ENCODE measurements around the gene CIB1.
"Not testable (repeated sequence)": the region's sequence is repeated elsewhere in the genome, so short reads cannot be mapped to it uniquely, and the experiment has no call there.

GRCh38 chr15:90260731-90261130 is 27.0 kb upstream of the CIB1 start:
- TF ChIP-seq MLLT1 (IDR thresholded peaks at IDR 0.05); E2F4 (IDR thresholded peaks at IDR 0.05; ENCODE audit: low read depth, low read length); CTCF (IDR thresholded peaks at IDR 0.05 in 2 of 3, conservative IDR thresholded peaks at IDR 0.05 in 1 of 3; ENCODE audit: control insufficient read depth in 2 of 3, extremely low read depth in 1 of 3, insufficient read depth in 1 of 3, low read depth in 3 of 3, low read length in 3 of 3); FOXK2 (IDR thresholded peaks at IDR 0.05); CHD2 (IDR thresholded peaks at IDR 0.05; ENCODE audit: borderline replicate concordance, low read depth, low read length): not testable (repeated sequence)
